T-helper 2 cell treated with Interferon-gamma antibody and Interleukin-4, amounts not matched to agents 100 ng/mL and 5 ng/mL, for 36 hours (primary cell): ENCODE results near the gene USP22. TPM values are rescaled to one million over a fixed set of nuclear protein-coding genes. Genes with fewer than 3 reads are reported as not detected.
"Not testable (repeated sequence)": the region's sequence is repeated elsewhere in the genome, so short reads cannot be mapped to it uniquely, and the experiment has no call there.

Experiments used
- intact Hi-C: fragments of 100-400 bp; cut with micrococcal nuclease; formaldehyde crosslinking; loops from one replicate; pipeline ENCODE4 v1.15.1; 2023
- total RNA-seq: library from RNA; stranded (reverse); gene quantifications from 2 replicates; pipeline ENCODE4 v1.2.3, GENCODE V29; 2022

USP22 gene
- total RNA-seq, 1 donor from 2014 or later = 157 TPM

DNA sequence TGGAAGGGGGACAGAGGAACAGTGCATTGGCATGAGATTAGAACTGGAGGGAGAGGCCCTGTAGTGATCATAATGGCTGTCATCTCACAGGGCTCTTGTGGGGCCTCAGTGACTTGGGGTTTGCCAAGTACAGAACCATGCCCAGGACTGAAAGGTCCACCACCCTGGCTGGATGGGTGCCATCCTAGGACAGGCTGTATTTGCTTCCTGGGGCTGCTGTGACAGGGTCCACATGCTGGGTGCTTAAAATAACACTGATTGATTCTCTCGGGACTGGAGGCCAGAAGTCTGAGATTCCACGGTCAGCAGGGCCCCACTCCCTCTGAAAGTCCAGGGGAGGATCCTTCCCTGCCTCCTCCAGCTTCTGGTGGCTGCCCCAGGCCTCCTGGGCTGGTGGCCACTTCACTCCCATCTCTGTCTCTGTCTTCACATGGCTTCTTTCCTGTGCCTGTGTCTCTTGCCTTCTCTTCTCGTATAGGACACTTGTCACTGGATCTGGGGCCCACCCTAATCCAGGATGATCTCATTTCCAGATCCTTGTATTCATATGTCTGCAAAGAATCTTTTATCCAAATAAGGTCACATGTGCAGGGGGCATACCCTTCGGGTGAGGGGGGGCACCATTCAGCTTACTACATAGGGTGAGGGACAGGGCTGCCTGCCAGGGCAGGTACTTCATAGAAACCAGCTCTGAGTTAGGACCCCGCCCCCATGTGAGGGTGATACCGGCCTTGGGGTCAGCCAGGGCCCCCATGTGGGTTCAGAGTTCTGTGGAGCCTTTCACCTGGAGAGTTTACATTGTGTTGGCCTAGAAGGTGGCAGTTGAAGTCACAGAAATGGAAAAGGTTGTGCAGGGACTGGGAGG is 52.6 kb downstream of the USP22 start:
- intact Hi-C loops = loop anchor here (5.0 kb wide), 1 partner anchor 83 kb away; no protein-coding TSS in a partner anchor

DNA sequence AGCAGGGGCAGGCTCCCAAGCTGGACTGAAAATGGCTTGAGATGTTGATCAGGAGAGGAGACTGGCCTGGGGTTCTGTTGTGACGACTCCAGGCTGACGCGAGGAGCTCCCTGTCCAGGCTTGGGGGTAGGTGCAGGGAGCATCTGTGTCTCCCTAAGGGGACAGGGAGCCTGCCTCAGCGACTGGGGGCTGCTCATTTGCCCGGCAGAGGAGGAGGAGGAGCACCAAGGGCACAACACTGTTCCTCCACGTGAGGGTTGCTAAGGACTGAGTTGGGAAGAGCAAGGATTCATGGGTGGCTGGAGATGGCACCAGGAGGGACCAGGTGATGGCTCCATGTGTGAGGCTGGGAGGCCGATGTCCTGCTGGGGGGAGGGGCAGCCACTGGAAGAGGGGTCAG is 53.3 kb downstream of the USP22 start:
- intact Hi-C loops = no loop called here

DNA sequence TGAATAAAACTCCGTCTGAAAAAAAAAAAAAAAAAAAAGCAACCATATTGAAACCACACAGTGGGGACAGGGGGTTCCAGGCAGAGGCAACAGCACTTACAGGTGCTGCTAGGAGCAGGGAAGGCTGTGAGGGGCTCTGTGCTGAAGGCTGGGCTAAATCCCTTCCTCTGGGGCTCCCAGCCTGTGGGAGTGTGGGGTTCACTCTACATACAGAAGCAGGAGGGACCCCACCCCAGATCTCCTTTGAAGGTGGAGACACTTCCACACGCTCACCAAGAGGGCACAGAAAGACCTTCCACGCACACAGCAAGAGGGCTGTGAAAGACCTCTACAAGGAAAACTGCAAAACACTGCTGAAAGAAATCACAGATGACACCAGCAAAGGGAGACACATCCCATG is 53.9 kb downstream of the USP22 start:
- intact Hi-C loops = no loop called here

DNA sequence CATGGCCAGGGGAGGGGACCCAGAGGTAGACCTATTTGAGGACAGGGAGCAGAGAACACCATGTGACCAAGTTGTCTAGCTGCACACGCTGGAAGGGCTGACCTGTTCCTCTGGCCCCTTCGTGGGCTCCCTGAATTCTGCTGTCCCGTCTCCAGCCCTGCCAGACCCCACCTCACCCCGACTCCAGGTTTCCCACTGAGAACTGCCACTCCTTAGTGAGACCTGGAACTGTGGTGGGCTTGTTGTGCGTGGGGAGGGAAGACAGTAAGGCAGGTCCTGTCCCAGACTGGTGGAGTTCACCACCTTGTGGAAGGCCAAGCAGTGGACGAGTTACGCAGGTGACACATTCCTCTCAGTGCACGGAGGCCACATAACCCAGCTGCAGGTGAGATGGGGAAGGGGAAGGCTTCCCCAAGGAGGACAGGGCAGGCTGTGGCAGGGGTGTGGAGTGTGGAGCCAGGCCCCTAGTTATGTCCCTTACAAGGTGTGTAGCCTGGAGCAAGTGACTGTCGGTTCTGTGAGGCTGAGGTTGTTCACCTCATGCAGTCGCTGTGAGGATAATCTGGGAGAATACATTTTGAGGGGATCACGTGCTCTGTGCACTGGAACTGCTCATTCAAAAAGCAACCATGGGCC is 54.7 kb downstream of the USP22 start:
- intact Hi-C loops = no loop called here

DNA sequence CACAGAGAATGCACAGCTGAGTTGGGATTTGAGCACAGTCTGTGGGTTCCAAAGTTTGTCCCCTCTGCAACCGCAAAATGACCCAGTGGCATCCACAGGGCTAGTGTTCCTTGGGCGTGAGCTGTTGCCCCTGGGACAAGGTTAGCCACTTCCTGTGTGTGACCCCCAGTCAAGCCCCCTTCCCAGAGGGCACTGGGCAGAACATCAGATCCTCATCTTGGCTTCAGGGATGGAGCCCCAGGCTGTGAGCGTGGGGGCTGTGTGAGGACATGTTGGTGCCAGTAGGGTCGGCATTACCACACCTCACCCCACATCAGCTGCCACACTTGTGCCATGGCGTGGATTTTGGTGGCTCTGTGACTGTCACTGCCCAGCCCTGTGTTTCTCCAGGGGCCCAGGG is 55.3 kb downstream of the USP22 start:
- intact Hi-C loops = no loop called here

DNA sequence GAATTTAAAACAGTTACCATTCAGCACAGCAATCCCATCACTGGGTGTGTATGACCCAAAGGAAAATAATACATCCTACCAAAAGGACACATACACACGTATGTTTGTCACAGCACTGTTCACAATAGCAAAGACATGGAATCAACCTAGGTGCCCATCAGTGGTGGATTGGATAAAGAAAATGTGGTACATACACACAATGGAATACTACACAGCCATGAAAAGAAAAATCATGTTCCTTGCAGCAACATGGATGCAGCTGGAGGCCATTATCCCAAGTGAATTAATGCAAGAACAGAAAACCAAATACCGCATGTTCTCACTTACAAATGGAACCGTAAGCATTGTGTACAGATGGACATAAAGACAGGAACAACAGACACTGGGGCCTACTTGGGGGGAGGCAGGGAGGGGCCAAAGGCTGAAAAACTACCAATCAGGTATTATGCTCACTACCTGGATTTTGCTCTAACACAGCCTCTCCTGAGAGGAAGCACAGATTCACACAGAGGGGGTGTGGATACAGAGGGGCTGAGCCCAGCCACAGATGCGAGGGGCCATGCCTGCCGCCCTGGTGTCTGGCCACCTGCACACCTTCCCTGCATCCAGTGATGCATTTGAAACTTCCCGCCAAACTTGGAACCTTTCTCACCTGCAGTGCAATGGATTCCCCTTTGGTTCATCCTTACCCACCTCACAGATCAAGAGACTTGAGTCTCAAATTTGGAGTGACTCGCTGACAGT is 55.9 kb downstream of the USP22 start:
- intact Hi-C loops = no loop called here

DNA sequence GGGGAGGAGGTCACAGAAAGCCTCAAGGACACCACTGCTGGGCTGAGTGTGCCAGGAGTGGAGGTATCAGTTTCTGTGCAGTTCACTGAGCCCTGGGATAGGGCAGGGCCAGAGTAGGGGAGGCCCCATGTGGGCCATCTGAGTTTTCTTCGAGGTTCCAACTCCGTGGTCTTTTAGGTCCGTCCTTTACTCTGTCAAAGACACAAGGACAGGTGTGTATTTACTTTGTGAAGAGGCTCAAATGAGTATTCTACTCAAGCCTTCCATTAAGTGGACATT is 59.5 kb downstream of the USP22 start:
- intact Hi-C loops = no loop called here

DNA sequence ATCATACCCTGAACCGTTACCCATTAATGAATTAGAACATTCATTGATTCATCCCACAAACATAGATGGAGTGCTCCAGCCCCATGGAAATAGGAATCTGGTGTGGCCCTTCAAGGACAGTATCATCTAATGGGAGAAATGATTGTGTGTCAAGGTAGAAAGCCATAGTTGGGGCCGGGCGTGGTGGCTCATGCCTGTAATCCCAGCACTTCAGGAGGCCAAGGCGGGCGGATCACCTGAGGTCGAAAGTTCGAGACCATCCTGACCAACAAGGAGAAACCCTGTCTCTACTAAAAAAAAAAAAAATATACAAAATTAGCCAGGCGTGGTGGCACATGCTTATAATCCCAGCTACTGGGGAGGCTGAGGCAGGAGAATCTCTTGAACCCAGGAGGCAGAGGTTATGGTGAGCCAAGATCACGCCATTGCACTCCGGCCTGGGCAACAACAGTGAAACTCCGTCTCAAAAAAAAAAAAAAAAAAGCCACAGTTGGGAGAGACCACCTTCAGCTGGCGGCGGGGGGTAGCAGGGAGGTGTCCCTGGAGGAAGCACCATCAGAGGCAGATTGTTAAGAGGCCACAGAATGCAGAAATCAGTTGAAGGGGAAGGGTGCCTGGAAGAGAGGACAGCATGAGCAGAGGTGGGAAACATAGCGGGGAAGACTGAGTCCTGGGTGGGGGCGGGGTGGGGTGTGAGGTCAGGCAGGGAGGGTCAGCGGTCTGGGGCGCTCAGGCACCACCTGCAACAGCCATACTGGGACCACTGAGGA is 60.0 kb downstream of the USP22 start:
- intact Hi-C loops = no loop called here

DNA sequence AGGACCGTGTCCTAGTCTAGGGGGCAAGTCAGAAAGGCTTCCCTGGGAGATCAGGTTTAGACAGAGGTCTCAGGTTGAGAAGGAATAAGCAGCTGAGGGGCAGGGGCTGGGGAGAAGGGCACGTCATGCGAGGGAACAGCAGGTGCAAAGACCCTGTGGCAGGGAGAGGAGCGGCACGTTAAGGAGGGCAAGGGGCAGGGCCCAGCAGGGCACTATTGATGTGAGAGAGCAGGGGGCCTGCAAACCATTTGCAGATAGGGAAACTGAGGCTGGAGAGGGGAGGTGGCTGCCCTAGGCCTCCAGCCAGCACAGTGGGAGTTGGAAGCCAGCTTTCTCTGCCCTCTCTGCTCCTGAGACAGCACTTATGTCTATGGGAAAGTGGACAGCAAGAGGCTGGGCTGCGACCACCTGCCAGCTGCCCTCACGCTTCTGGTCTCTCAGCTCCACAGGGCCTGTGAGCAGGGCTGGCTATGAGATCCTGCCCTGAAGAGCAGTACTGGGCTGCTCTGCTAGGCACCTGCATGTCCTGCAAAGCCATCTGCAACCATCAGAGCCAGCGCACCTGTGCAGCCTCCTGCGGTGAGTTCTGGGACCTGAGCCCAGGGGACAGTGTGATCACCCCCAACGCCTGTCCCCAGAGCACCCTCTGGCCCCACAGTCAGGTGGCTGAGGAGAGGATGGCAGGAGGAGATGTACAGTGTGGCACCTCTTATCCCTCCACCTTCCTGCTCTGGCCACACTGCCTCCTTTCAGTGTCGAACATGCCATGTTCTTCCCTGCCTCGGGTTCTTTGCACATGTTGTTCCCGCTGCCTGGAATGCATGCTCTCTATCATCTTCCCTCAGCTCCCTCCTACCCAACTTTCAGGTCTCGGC is 61.5 kb downstream of the USP22 start:
- intact Hi-C loops = no loop called here

DNA sequence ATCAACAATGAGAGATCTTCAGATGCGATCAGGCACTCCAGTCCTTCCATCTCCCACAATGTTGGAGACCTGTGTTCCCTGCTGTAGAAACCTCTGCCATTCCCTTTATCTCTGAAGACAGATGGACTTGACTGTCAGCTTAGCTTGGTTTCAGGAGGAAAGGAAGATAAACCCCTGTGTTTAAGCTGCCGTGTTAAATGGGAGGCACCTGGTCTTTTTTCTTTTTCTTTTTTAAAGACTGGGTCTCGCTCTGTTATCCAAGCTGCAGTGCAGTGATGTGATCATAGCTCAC is 63.1 kb downstream of the USP22 start:
- intact Hi-C loops = no loop called here

DNA sequence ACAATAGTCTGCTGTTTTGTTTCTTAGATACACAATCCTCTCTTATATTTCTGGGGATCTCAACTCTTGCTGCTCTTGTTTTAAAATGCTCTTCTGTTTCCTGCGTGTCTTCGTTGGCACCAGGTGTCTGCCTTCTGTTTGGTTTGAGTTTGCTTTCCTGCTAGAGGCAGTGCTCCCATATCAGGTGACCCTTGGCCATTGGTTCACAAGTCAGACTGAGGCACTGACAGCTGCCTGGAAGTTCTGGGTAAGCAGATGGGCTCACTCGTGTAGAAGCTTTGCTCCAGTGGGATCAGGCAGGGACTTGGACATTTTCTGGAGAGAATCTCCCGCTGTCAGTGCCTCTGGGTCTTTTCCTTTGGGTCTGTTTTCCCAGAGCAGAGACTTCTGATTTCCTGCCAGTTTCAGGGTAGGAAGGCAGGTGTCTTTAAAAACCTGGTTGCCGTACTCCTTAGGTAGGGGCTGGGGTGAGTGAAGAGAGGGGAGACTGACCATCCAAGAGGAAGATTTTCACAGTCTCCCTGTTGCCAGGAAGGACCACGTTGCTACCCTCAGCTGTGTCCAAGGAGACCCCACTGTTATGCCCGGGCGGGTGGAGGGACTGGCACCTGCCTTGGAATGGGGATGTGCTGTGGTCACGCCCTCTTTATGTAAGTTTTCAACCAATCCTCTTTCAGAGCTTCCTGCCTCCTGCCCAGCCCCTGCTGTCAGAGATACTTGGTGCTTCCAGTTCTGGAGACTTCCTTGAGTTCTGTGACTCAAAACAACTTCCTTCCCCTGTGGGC is 63.6 kb downstream of the USP22 start:
- intact Hi-C loops = not testable (repeated sequence)

DNA sequence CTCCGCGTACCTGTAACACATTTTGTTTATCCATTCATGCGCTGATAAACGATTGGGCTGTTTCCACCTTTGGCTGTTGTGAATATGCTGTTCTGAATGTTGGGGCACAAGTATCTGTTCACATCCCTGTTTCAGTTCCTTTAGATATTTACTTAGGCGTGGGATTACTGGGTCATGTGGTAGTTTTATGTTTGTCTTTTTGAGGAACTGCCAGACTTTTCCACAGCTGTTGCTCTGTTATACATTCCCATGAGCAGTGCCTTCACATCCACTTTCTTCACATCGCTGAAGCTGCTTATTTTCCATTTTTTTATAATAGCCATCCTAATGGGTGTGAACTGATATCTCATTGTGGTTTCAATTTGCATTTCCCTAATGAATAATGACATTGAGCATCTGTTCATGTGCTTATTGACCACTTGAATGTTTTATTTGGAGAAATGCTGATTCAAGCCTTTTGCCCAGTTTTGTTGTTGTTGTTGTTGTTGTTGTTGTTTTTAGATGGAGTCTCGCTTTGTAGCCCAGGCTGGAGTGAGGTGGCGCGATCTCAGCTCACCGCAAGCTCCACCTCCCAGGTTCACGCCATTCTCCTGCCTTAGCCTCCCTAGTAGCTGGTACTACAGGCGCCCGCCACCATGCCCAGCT is 65.1 kb downstream of the USP22 start:
- intact Hi-C loops = not testable (repeated sequence)

DNA sequence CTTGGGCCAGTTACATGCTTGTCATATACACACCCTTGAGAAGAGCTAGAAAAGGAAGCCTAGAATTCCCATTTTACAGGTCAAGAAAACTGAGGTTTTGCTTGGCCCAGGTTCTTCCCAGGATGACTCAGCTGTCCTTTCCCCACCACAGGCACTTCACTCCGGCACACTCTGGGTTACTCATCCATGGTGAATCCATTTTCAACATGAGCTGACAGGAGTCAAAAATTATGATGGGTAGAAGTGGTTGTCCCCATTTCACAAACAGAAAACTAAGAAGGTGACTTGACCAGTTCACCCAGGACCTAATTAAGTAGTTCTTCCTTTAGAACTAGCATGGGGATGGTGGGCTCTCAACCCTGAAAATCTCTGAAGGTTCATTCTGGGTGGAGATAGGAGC is 67.2 kb downstream of the USP22 start:
- intact Hi-C loops = no loop called here

DNA sequence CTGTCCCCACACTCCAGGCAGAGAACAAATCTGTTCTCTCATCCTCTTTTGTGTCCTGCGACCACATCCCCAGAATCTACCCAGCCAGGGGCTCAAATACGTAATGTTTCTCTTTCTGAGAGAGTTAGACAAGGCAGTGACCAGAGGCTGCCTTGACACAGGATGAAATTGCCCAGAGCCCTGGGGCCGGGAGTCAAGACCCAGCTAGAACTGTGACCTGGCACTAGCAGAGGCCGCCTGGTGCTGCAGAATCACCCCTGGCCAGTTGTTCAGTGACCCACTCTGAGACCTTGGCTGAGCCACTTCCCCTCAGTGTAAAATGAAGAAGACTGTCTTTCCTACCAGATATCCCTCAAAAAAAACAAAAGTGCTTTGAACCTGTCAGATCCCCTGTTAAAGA is 72.5 kb downstream of the USP22 start:
- intact Hi-C loops = no loop called here

DNA sequence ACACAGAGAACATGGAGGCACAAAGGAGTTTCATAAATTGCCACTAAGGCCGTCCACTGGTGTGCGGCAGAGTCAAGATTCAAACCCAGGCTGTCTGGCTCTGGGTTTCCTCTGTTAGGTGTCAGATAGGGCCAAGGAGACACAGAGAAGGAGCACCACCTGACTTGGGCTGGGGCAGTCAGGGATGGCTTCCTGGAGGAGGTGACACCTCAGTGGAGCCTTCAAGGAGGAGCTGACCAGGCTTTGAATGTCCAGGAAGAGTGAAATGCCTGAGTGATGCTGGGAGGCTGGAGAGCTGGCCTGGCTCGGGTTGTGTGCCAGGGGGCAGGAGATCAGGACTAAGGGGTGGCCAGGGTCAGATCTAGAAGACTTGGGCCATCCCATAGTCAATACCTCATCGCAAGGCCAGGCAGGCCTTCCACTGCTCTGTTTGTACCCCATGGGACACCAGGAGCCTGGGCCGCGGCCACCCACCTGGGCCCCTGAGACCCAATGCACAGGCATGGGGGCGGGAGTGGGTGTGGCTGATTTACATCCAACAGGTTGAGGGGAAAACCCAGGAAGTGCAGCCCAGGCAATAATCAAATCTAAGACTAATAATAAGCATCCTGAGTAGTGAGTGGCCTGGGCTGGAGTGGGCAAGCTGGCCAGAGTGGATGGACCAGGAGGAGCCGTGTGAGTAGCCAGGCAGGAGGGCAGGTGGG is 73.7 kb downstream of the USP22 start:
- intact Hi-C loops = no loop called here

DNA sequence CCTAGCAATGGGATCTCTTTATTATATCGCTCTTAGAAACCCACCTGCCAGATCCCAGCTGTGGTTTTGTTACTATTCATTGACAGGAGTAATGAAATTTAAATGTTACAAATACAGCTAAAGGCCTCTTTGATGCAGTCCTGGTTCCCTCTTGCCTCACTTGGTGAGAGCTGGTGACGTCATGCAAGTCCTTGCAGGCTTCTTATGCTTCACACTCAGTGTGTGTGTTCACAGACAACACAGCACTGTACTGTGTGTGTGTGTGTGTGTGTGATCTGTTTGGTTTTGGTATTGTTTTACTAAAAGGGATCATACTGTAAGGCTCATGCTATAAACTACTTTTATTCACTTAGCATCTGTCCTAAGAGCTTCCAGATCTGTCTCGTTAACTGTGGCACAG is 75.0 kb downstream of the USP22 start:
- intact Hi-C loops = no loop called here

DNA sequence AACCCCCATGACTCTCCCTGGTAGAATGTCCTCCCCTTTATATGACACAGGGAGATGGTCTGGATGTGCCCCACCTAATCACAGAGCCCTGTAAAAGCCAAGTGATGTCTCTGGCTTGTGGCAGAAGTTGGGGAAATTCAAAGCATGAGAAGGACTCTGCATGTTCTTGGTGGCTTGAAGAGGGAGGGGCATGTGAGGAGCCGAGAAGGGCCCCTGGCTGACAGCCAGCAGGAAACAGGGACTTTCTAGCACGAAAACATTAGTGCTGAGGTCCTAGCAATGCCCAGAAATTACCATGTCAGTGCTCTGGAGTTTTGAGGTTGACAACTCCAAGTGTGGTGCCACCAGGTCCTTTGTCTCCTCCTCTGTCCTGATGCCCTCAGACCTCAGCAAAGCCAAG is 75.9 kb downstream of the USP22 start:
- intact Hi-C loops = no loop called here

DNA sequence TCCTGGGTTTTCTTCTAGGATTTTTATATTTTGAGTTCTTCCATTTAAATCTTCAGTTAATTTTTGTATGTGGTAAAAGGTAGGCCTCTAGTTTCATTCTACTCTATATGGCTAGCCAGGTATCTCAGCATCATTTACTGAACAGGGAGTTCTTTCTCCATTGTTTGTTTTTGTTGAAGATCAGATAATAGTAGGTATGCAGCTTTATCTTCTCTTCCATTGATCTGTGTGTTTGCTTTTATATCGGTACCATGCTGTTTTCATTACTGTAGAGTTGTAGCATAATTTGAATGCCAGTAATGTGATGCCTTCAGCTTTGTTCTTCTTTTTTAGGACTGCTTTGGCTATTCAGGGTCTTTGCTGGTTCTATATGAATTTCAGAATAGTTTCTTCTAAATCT is 77.3 kb downstream of the USP22 start:
- intact Hi-C loops = no loop called here

DNA sequence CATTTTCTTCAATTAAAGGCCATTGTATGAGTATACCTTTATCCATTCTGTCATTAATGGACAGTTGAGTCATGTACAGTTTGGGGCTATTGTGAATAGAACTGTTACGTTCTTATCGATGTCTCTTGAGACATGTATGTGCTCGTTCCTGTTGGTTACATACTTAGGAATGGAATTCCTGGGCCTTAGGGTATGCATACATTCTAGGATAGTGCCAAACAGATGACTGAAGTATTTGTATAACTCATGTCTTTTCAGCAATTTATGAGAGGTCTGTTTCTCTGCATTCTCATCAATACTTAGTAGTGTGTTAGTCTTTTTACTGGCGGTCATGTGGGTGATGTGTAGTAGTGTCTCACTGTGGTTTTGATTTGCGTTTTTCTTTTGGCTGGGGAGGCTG is 81.2 kb downstream of the USP22 start:
- intact Hi-C loops = no loop called here
